ENCODE results near the gene SH3BP5. TPM values are rescaled to one million over a fixed set of nuclear protein-coding genes. Genes with fewer than 3 reads are reported as not detected.
"Not testable (repeated sequence)": the region's sequence is repeated elsewhere in the genome, so short reads cannot be mapped to it uniquely, and the experiment has no call there.

Gene SH3BP5
- total RNA-seq, 1 donor from 2014 or later, result 5.9 TPM

DNA sequence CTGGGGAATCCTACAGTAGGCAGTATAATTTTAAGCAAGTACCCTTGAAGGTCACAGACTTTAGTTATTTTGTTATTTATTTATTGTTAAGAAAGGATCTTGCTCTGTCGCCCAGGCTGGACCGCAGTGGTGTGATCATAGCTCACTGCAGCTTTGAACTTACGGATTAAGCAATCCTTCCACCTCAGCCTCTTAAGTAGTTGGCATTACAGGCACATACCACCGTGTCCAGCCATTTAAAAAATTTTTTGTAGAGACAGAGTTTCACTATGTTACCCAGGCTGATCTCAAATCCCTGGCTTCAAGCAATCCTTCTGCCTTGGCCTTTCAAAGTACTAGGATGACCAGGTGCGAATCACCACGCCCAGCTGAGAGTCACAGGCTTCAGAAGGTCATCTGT lies 22.1 kb upstream of the SH3BP5 start:
- TF ChIP-seq, protein P1, sequence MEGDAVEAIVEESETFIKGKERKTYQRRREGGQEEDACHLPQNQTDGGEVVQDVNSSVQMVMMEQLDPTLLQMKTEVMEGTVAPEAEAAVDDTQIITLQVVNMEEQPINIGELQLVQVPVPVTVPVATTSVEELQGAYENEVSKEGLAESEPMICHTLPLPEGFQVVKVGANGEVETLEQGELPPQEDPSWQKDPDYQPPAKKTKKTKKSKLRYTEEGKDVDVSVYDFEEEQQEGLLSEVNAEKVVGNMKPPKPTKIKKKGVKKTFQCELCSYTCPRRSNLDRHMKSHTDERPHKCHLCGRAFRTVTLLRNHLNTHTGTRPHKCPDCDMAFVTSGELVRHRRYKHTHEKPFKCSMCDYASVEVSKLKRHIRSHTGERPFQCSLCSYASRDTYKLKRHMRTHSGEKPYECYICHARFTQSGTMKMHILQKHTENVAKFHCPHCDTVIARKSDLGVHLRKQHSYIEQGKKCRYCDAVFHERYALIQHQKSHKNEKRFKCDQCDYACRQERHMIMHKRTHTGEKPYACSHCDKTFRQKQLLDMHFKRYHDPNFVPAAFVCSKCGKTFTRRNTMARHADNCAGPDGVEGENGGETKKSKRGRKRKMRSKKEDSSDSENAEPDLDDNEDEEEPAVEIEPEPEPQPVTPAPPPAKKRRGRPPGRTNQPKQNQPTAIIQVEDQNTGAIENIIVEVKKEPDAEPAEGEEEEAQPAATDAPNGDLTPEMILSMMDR (IDR thresholded peaks at IDR 0.05), result no peak
- Mint-ChIP-seq H3K4me3 (ENCODE audit: unreplicated experiment) (no peak overlapping the region), H3K9me3 (ENCODE audit: unreplicated experiment) (no peaks in the 10 kb centered on the region), H3K4me1 (ENCODE audit: unreplicated experiment) (no peaks in the 10 kb centered on the region), H3K27ac (ENCODE audit: unreplicated experiment) (no peak overlapping the region), H3K27me3 (ENCODE audit: unreplicated experiment) (peaks cover 6% of the 10 kb centered on the region), H3K36me3 (ENCODE audit: unreplicated experiment) (no peaks in the 10 kb centered on the region)
- DNase-seq (ENCODE audit: extremely low spot score, unreplicated experiment), result no peak

DNA sequence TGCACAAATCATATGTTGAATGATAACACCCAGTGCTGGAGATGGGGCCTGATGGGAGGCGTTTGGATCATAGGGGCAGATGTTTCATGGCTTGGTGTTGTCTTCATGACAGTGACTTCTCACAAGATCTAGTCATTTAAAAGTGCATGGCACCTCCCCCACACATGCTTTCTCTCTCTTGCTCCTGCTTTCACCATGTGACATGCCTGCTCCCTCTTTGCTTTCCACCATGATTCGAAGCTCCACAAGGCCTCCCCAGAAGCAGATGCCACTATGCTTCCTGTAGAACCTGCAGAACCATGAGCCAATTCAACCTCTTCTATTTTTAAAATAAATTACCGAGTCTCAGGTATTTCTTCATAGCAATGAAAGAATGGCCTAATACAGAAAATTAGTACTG lies 17.8 kb upstream of the SH3BP5 start:
- no peak overlapping the region for H3K4me3 Mint-ChIP-seq (ENCODE audit: unreplicated experiment)
- TF ChIP-seq, protein P1 (IDR thresholded peaks at IDR 0.05), result no peak
- H3K36me3 Mint-ChIP-seq (ENCODE audit: unreplicated experiment), result no peaks in the 10 kb centered on the region
- H3K9me3 Mint-ChIP-seq (ENCODE audit: unreplicated experiment), result no peaks in the 10 kb centered on the region
- no peaks in the 10 kb centered on the region for H3K4me1 Mint-ChIP-seq (ENCODE audit: unreplicated experiment)
- no peak overlapping the region for H3K27ac Mint-ChIP-seq (ENCODE audit: unreplicated experiment)
- DNase-seq (ENCODE audit: extremely low spot score, unreplicated experiment), result no peak
- peaks cover 24% of the 10 kb centered on the region for H3K27me3 Mint-ChIP-seq (ENCODE audit: unreplicated experiment)

DNA sequence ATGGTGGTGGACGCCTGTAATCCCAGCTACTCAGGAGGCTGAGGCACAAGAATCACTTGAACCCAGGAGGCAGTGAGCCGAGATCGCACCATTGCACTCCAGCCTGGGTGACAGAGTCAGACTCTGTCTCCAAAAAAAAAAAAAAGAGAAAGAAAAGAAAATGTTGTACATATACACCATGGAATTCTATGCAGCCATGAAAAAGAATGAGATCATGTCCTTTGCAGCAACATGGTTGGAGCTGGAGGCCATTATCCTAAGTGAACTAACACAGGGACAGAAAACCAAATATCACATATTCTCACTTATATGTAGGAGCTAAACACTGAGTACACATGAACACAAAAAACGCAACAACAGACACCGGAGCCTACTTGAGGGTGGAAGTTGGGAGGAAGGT lies 17.1 kb upstream of the SH3BP5 start:
- not testable (repeated sequence) for H3K4me3 Mint-ChIP-seq (ENCODE audit: unreplicated experiment); H3K9me3 Mint-ChIP-seq (ENCODE audit: unreplicated experiment); H3K27ac Mint-ChIP-seq (ENCODE audit: unreplicated experiment); H3K4me1 Mint-ChIP-seq (ENCODE audit: unreplicated experiment); DNase-seq (ENCODE audit: extremely low spot score, unreplicated experiment); H3K36me3 Mint-ChIP-seq (ENCODE audit: unreplicated experiment)
- peaks cover 24% of the 10 kb centered on the region for H3K27me3 Mint-ChIP-seq (ENCODE audit: unreplicated experiment)

DNA sequence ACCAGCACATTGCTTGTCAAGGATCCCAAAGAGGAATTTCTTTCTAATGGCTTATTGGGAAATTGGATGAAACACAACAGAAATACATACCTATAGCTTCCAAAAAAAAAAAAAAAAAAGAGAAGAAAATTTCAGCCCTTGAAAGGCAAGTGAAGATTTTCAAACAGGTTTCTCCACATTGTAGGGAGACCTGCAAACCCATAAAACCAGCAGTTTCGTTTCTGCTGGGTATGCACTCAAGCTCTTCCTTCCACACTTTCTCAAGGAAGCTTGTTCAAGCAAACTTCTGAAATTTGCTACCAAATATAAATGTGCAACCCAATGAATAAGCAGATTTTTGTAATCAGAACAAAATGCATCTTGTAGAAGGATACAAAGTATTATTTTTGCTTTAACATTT lies 15.9 kb upstream of the SH3BP5 start:
- no peak overlapping the region for H3K4me3 Mint-ChIP-seq (ENCODE audit: unreplicated experiment)
- no peak for DNase-seq (ENCODE audit: extremely low spot score, unreplicated experiment)
- no peaks in the 10 kb centered on the region for H3K4me1 Mint-ChIP-seq (ENCODE audit: unreplicated experiment)
- H3K9me3 Mint-ChIP-seq (ENCODE audit: unreplicated experiment), result no peaks in the 10 kb centered on the region
- H3K27ac Mint-ChIP-seq (ENCODE audit: unreplicated experiment), result no peak overlapping the region
- peaks cover 35% of the 10 kb centered on the region for H3K27me3 Mint-ChIP-seq (ENCODE audit: unreplicated experiment)
- TF ChIP-seq, protein P1 (IDR thresholded peaks at IDR 0.05), result no peak
- no peaks in the 10 kb centered on the region for H3K36me3 Mint-ChIP-seq (ENCODE audit: unreplicated experiment)

DNA sequence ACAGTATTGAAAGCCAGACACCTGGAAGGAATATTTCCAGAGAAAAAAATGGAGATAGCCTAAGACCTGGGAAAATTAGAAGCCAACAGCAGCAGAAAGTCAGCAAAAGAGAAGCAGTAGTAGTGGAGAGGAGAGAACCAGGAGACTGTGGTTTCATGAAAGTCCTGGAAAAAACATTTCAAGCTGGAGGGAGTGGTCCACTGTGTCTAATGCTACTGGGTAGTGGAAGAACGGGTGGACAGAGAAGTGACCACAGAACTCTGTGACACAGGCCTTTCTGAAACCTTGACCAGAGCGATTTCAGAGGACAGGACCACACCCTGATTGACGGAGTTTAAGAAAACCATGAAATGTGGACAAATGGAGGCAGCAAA lies 15.3 kb upstream of the SH3BP5 start:
- Mint-ChIP-seq H3K36me3 (ENCODE audit: unreplicated experiment) (no peaks in the 10 kb centered on the region), H3K9me3 (ENCODE audit: unreplicated experiment) (no peaks in the 10 kb centered on the region), H3K4me3 (ENCODE audit: unreplicated experiment) (no peak overlapping the region), H3K27me3 (ENCODE audit: unreplicated experiment) (peaks cover 41% of the 10 kb centered on the region), H3K27ac (ENCODE audit: unreplicated experiment) (no peak overlapping the region), H3K4me1 (ENCODE audit: unreplicated experiment) (no peaks in the 10 kb centered on the region)
- TF ChIP-seq, protein P1 (IDR thresholded peaks at IDR 0.05), result no peak
- DNase-seq (ENCODE audit: extremely low spot score, unreplicated experiment), result no peak

Measured in osteocyte (in vitro differentiated cells).